Measurements from ENCODE around the gene PIPOX. TPM values are rescaled to one million over a fixed set of nuclear protein-coding genes. Genes with fewer than 3 reads are reported as not detected.
A peak's percentile ranks its signal among the peaks of the same experiment; 100 is the strongest.

The PIPOX gene
- total and polyA plus RNA-seq, 2 donors from 2014 or later = 2.8 to 78.0 TPM

- TF ChIP-seq, protein P1, sequence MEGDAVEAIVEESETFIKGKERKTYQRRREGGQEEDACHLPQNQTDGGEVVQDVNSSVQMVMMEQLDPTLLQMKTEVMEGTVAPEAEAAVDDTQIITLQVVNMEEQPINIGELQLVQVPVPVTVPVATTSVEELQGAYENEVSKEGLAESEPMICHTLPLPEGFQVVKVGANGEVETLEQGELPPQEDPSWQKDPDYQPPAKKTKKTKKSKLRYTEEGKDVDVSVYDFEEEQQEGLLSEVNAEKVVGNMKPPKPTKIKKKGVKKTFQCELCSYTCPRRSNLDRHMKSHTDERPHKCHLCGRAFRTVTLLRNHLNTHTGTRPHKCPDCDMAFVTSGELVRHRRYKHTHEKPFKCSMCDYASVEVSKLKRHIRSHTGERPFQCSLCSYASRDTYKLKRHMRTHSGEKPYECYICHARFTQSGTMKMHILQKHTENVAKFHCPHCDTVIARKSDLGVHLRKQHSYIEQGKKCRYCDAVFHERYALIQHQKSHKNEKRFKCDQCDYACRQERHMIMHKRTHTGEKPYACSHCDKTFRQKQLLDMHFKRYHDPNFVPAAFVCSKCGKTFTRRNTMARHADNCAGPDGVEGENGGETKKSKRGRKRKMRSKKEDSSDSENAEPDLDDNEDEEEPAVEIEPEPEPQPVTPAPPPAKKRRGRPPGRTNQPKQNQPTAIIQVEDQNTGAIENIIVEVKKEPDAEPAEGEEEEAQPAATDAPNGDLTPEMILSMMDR (IDR thresholded peaks at IDR 0.05; ENCODE audit: borderline replicate concordance, extremely low read depth, insufficient read depth) = no peak
- FAIRE-seq (no peak), DNase-seq (no peak)
- peaks cover 0 to 37% (median 20%) of the 10 kb centered on the region in 3 donors for H3K36me3 ChIP-seq (ENCODE audit: control insufficient read depth in 2 of 3, insufficient read depth in 3 of 3, low read length in 3 of 3)
- no peak overlapping the region for H3K9ac ChIP-seq (ENCODE audit: low read length in 3 of 3)
- H3K4me3 ChIP-seq (ENCODE audit: low read length in 3 of 3) = no peak overlapping the region
- peak overlapping the region; percentile 71 to 76 for H3K27ac ChIP-seq (ENCODE audit: low read depth in 2 of 2, low read length in 2 of 2)
- H3K27me3 ChIP-seq (ENCODE audit: control insufficient read depth, insufficient read depth, low read length) = no peaks in the 10 kb centered on the region
- peaks cover 0 to 11% (median 0%) of the 10 kb centered on the region in 3 donors for H3K4me1 ChIP-seq (ENCODE audit: control insufficient read depth in 2 of 3, insufficient read depth in 2 of 3, low read depth in 1 of 3, low read length in 3 of 3)
- intact Hi-C loops (cut with DNase I) = no loop called here
- H3K9me3 ChIP-seq (ENCODE audit: control insufficient read depth in 2 of 3, insufficient read depth in 1 of 3, low read length in 3 of 3) = no peaks in the 10 kb centered on the region
Measured at GRCh38 chr17:29102741-29103181, 59.8 kb downstream of the PIPOX start.

DNA sequence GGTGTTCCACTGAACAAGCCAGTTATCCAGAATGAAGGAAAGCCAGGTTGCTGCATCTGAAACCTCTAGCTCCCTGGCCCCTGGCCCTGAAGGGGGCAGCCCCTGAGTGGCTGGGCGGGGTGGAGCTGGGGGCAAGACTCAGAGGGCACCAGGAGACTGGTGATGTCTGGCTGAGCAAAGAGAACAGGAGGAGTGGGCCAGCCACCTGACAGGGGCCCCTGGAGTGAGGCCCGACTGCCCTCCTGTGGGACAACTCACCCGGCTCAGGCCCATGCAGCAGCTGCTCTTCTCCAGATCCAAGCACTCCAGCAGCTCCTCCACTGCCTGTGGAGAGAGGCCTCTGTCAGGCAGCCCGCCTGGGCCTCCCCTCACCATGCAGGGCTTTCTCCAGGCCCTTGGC, 60.4 kb downstream of the PIPOX start:
- H3K36me3 ChIP-seq (ENCODE audit: control insufficient read depth in 2 of 3, insufficient read depth in 3 of 3, low read length in 3 of 3) = peaks cover 0 to 31% (median 14%) of the 10 kb centered on the region in 3 donors
- no peaks in the 10 kb centered on the region for H3K27me3 ChIP-seq (ENCODE audit: control insufficient read depth, insufficient read depth, low read length)
- intact Hi-C loops (cut with DNase I) = no loop called here
- TF ChIP-seq, protein P1 (IDR thresholded peaks at IDR 0.05; ENCODE audit: borderline replicate concordance, extremely low read depth, insufficient read depth) = no peak
- no peak overlapping the region for H3K9ac ChIP-seq (ENCODE audit: low read length in 3 of 3)
- H3K4me1 ChIP-seq (ENCODE audit: control insufficient read depth in 2 of 3, insufficient read depth in 2 of 3, low read depth in 1 of 3, low read length in 3 of 3) = peaks cover 0 to 16% (median 3%) of the 10 kb centered on the region in 3 donors
- H3K9me3 ChIP-seq (ENCODE audit: control insufficient read depth in 2 of 3, insufficient read depth in 1 of 3, low read length in 3 of 3) = no peaks in the 10 kb centered on the region
- H3K4me3 ChIP-seq (ENCODE audit: low read length in 3 of 3) = no peak overlapping the region
- FAIRE-seq (no peak), DNase-seq (no peak)
- peak overlapping the region; percentile 61 to 76 for H3K27ac ChIP-seq (ENCODE audit: low read depth in 2 of 2, low read length in 2 of 2)

Other genes with a start within 250 kb of the PIPOX start
- gene FAM222B, start 200.4 kb upstream of the PIPOX start, total RNA-seq = 31.0 TPM
- 13.0 TPM for gene FAM222B, start 200.4 kb upstream of the PIPOX start, polyA plus RNA-seq (ENCODE audit: insufficient read depth, low read depth, low replicate concordance)
- 29.5 TPM for gene ERAL1, start 188.1 kb upstream of the PIPOX start, total RNA-seq
- gene ERAL1, start 188.1 kb upstream of the PIPOX start, polyA plus RNA-seq (ENCODE audit: insufficient read depth, low read depth, low replicate concordance) = 71.6 TPM
- gene FLOT2, start 145.4 kb upstream of the PIPOX start, total RNA-seq = 260 TPM
- gene FLOT2, start 145.4 kb upstream of the PIPOX start, polyA plus RNA-seq (ENCODE audit: insufficient read depth, low read depth, low replicate concordance) = 200 TPM
- 29.5 TPM for gene DHRS13, start 140.1 kb upstream of the PIPOX start, total RNA-seq
- 21.6 TPM for gene DHRS13, start 140.1 kb upstream of the PIPOX start, polyA plus RNA-seq (ENCODE audit: insufficient read depth, low read depth, low replicate concordance)
- 50.4 TPM for gene PHF12, start 91.6 kb upstream of the PIPOX start, total RNA-seq
- 8.8 TPM for gene PHF12, start 91.6 kb upstream of the PIPOX start, polyA plus RNA-seq (ENCODE audit: insufficient read depth, low read depth, low replicate concordance)
- gene SEZ6, start 37.1 kb upstream of the PIPOX start, total RNA-seq = not detected
- gene SEZ6, start 37.1 kb upstream of the PIPOX start, polyA plus RNA-seq (ENCODE audit: insufficient read depth, low read depth, low replicate concordance) = not detected
- gene MYO18A, start 137.3 kb downstream of the PIPOX start, total RNA-seq = 60.7 TPM
- gene MYO18A, start 137.3 kb downstream of the PIPOX start, polyA plus RNA-seq (ENCODE audit: insufficient read depth, low read depth, low replicate concordance) = 25.6 TPM
- gene CRYBA1, start 203.7 kb downstream of the PIPOX start, total RNA-seq = not detected
- not detected for gene CRYBA1, start 203.7 kb downstream of the PIPOX start, polyA plus RNA-seq (ENCODE audit: insufficient read depth, low read depth, low replicate concordance)

Measured in kidney (tissue), 14 donors.